K562 (cell line): Measurements from ENCODE around the gene EPDR1. TPM values are rescaled to one million over a fixed set of nuclear protein-coding genes. Genes with fewer than 3 reads are reported as not detected.

ENCODE experiments used
- ATAC-seq: fragments of 200-7000 bp; cut with Tn5 transposase; 3 replicates; pipeline ENCODE4 v1.9.1; 2020; ENCODE audit warnings: moderate library complexity
- BruUV-seq: library from RNA; stranded (reverse); fragments of 400-500 nt; replicated peaks from 2 replicates; lab custom pipeline; 2021; lab: Mats Ljungman, UMichigan
- CTCF ChIA-PET: fragments of 300-600 bp; formaldehyde crosslinking; extraction: SDS; loops from one replicate; lab custom pipeline; 2021; ENCODE audit warnings: low intra/inter-chr PET ratio; lab: Yijun Ruan, JAX
- POLR2A ChIA-PET: fragments of 300-600, 350-650 bp; sonication (Branson Sonifier 250); formaldehyde crosslinking; extraction: SDS; loops from one replicate; lab custom pipeline; 2021; ENCODE audit warnings: antibody characterized with exemption, inconsistent platforms; lab: Yijun Ruan, JAX
- DNase-seq, 4 experiments: peaks; one replicate each; pipeline versions ENCODE4 v3.0.0 to v3.0.0-alpha.2; 2011 to 2018; ENCODE audit warnings: low spot score in 3 of 4, mixed read lengths in 3 of 4; ENCODE audit errors: extremely low read depth in 1 of 4
- FAIRE-seq: peaks from 2 replicates; lab custom pipeline; 2011; peaks lifted over from hg19 to GRCh38; lab: Jason Lieb, UNC
- H2AFZ ChIP-seq: 2 replicates; pipeline ENCODE4 v1.6.0; 2011; ENCODE audit warnings: low read depth, low read length, control low read depth, inconsistent platforms
- H3K27ac ChIP-seq: fragments of 200-600 bp; 3 replicates; pipeline ENCODE4 v1.8.0; 2011; ENCODE audit warnings: low read depth, mild to moderate bottlenecking, control low read depth, inconsistent platforms, low read length, moderate library complexity, mixed read lengths; ENCODE audit errors: extremely low read depth
- H3K27me3 ChIP-seq, 2 experiments: fragments of 300-600 bp in 1 of 2; 2 replicates in 1 of 2; 3 replicates in 1 of 2; pipeline versions ENCODE4 v1.6.0 to v1.8.0; 2011; ENCODE audit warnings: inconsistent platforms in 2 of 2, low read length in 2 of 2, mild to moderate bottlenecking in 1 of 2, mixed read lengths in 1 of 2, moderate library complexity in 1 of 2; ENCODE audit not compliant: control insufficient read depth in 2 of 2, insufficient read depth in 2 of 2
- H3K36me3 ChIP-seq: fragments of 300-600 bp; 3 replicates; pipeline ENCODE4 v1.8.0; 2011; ENCODE audit warnings: mild to moderate bottlenecking, low read length, inconsistent platforms; ENCODE audit not compliant: control insufficient read depth, insufficient read depth
- H3K4me1 ChIP-seq, 2 experiments: fragments of 200-600 bp in 1 of 2; replicated peaks in 1 of 2; 2 replicates in 1 of 2; 3 replicates in 1 of 2; pipeline versions ENCODE4 v1.5.1 to v1.8.0; 2011; ENCODE audit warnings: inconsistent platforms in 2 of 2, low read length in 2 of 2, mild to moderate bottlenecking in 1 of 2, mixed read lengths in 1 of 2, moderate library complexity in 1 of 2; ENCODE audit not compliant: control insufficient read depth in 2 of 2, insufficient read depth in 2 of 2
- H3K4me2 ChIP-seq: 2 replicates; pipeline ENCODE4 v1.6.1; 2011; ENCODE audit warnings: low read length, control low read depth, inconsistent platforms, mixed read lengths; ENCODE audit not compliant: insufficient read depth
- H3K4me3 ChIP-seq: fragments of 200-600 bp; sonication (generic), shearing (Covaris generic); 2 replicates; pipeline ENCODE4 v1.5.1; 2016; ENCODE audit warnings: control low read depth, inconsistent platforms
- H3K79me2 ChIP-seq: fragments of 200-600 bp; 3 replicates; pipeline ENCODE4 v1.8.0; 2011; ENCODE audit warnings: low read length, inconsistent platforms; ENCODE audit not compliant: control insufficient read depth, insufficient read depth
- H3K9ac ChIP-seq, 2 experiments: 2 replicates each; pipeline versions ENCODE4 v1.6.0 to v1.6.1; 2011; ENCODE audit warnings: low read depth in 2 of 2, low read length in 2 of 2, control low read depth in 1 of 2, inconsistent platforms in 1 of 2, mild to moderate bottlenecking in 1 of 2, mixed read lengths in 1 of 2; ENCODE audit not compliant: insufficient read depth in 1 of 2
- H3K9me1 ChIP-seq: one replicate; pipeline ENCODE4 v1.6.0; 2011; ENCODE audit warnings: inconsistent platforms, mild to moderate bottlenecking, low read length, moderate library complexity; ENCODE audit not compliant: control insufficient read depth, insufficient read depth
- H3K9me3 ChIP-seq: replicated peaks from 2 replicates; pipeline ENCODE4 v1.5.1; 2011; ENCODE audit warnings: low read depth, low read length, inconsistent platforms; ENCODE audit not compliant: control insufficient read depth, insufficient read depth
- H4K20me1 ChIP-seq: replicated peaks from 2 replicates; pipeline ENCODE4 v1.6.1; 2011; ENCODE audit warnings: low read length, inconsistent platforms, mixed read lengths; ENCODE audit not compliant: control insufficient read depth, insufficient read depth
- BDP1 ChIP-seq: IDR thresholded peaks from 3 replicates; pipeline ENCODE4 v1.6.1; 2011; ENCODE audit not compliant: insufficient read length, insufficient read depth
- BMI1 ChIP-seq: fragments of 150-350 bp; IDR thresholded peaks from 2 replicates; pipeline ENCODE4 v1.6.1; 2014; ENCODE audit warnings: low read length
- ETV1 ChIP-seq: fragments of 450-650 bp; conservative IDR thresholded peaks from 2 replicates; pipeline ENCODE4 v1.6.1; 2016; ENCODE audit warnings: missing genetic modification characterization, control low read depth, low read depth, missing compliant biosample characterization
- HDGF ChIP-seq: fragments of 450-650 bp; IDR thresholded peaks from 2 replicates; pipeline ENCODE4 v1.6.1; 2016
- LCOR ChIP-seq: sonication (generic); formaldehyde crosslinking; IDR thresholded peaks from 2 replicates; pipeline ENCODE4 v1.8.0; 2022; ENCODE audit warnings: mild to moderate bottlenecking, missing genetic modification reagents
- MEF2A ChIP-seq: IDR thresholded peaks from 2 replicates; pipeline ENCODE4 v1.6.1; 2011; ENCODE audit warnings: low read depth, mild to moderate bottlenecking, low read length, moderate library complexity; ENCODE audit not compliant: control insufficient read depth
- PYGO2 ChIP-seq: fragments of 450-650 bp; IDR thresholded peaks from 2 replicates; pipeline ENCODE4 v1.6.1; 2016; ENCODE audit warnings: mild to moderate bottlenecking, missing genetic modification characterization, moderate library complexity, missing compliant biosample characterization
- SPI1 ChIP-seq: IDR thresholded peaks from 2 replicates; pipeline ENCODE4 v1.6.1; 2011; ENCODE audit warnings: low read depth, low read length, control low read depth, borderline replicate concordance
- TAF9B ChIP-seq: fragments of 450-650 bp; IDR thresholded peaks from 2 replicates; pipeline ENCODE4 v1.6.1; 2018; ENCODE audit warnings: mild to moderate bottlenecking; ENCODE audit not compliant: partially characterized antibody
- TARDBP ChIP-seq: fragments of 450-650 bp; IDR thresholded peaks from 2 replicates; pipeline ENCODE4 v1.6.1; 2016
- TRIM28 ChIP-seq: fragments of 450-650 bp; IDR thresholded peaks from 2 replicates; pipeline ENCODE4 v1.6.1; 2017
- ZNF274 ChIP-seq: IDR thresholded peaks from 2 replicates; pipeline ENCODE4 v1.6.1; 2011; ENCODE audit warnings: low read depth, mild to moderate bottlenecking, low read length, moderate library complexity, borderline replicate concordance
- ZNF561 ChIP-seq: fragments of 450-650 bp; formaldehyde crosslinking; conservative IDR thresholded peaks from 2 replicates; pipeline ENCODE4 v1.4.0; 2020; ENCODE audit warnings: mild to moderate bottlenecking, moderate library complexity
- WGBS: fragments of 100-300 bp; shearing (Covaris generic); methylation state at CpG from one replicate; pipeline ENCODE4 v1.1.6; 2016; ENCODE audit warnings: low coverage, mixed read lengths; ENCODE audit not compliant: insufficient coverage; ENCODE audit errors: missing lambda C conversion rate; 5-methylcytosine and 5-hydroxymethylcytosine counted together
- in situ Hi-C: fragments of 300-500 bp; cut with MboI; formaldehyde crosslinking; loops from 4 replicates; pipeline ENCODE4 v1.15.0; 2018; ENCODE audit warnings: inconsistent platforms, mixed read lengths
- intact Hi-C: fragments of 100-400 bp; cut with micrococcal nuclease; formaldehyde crosslinking; loops from 2 replicates; pipeline ENCODE4 v1.14.2; 2022
- polyA plus RNA-seq, 8 experiments: library from polyadenylated mRNA; depleted of rRNA in 4 of 8; stranded (reverse) in 5 of 8; unstranded in 3 of 8; fragments of >200 nt; fragmentation: Nextera tagmentation in 2 of 8; fragmentation: Illumina TruSeq in 1 of 8; extraction: Ambion mirVana in 2 of 8; extraction: Trizol in 1 of 8; gene quantifications; 2 replicates each; pipeline versions ENCODE4 v1.2.1 to v1.2.3, GENCODE V29; 2011 to 2014; ENCODE audit warnings: inconsistent platforms in 1 of 8, missing spikeins in 1 of 8
- total RNA-seq, 7 experiments: library from RNA; depleted of rRNA in 6 of 7; stranded (reverse); fragments of >200 nt in 6 of 7; fragmentation: Illumina TruSeq in 2 of 7; extraction: Trizol in 2 of 7; gene quantifications; 2 replicates each; pipeline versions ENCODE4 v1.2.1 to v1.2.3, GENCODE V29; 2011 to 2021; ENCODE audit warnings: low replicate concordance in 1 of 7
- TF ChIP-seq, protein P1 (sequence below): fragments of 150-350 bp; conservative IDR thresholded peaks from 2 replicates; pipeline ENCODE4 v1.6.1; 2014; ENCODE audit warnings: low read length
- TF ChIP-seq, protein P2 (sequence below), 2 experiments: fragments of 450-650 bp in 1 of 2; IDR thresholded peaks; 2 replicates each; pipeline ENCODE4 v1.6.1; 2011 to 2017; ENCODE audit warnings: low read depth in 2 of 2, antibody characterized with exemption in 1 of 2, borderline replicate concordance in 1 of 2, low read length in 1 of 2, mild to moderate bottlenecking in 1 of 2, mixed read lengths in 1 of 2; ENCODE audit not compliant: control insufficient read depth in 1 of 2
- TF ChIP-seq, protein P3 (sequence below): fragments of 450-650 bp; IDR thresholded peaks from 2 replicates; pipeline ENCODE4 v1.6.1; 2016

EPDR1 gene
- total and polyA plus RNA-seq, 9 of the 15 experiments (the other 6 are each of a cell fraction or from before 2014, with no cell fraction given) = 0.01 to 0.11 TPM; not detected in 7

DNA sequence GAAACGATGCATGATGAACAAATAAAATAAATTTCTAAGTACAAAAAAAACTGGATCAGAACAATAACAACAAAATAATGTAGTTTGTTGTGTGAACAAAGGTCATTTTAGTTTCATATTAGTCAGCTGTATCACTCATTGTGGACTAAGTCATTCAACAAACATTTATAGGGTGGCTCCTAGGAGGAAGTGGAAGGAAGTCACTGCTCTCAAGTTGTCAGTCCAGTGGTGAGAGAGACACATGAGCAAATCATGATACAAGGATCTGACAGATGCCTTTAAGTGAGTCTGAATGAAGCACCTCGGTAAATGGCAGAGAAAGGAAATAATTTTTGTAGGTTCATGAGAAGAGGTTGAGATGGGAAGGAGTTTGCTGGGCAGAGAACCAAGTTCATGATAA is 56.8 kb downstream of the EPDR1 start:
- POLR2A ChIA-PET = no interaction called here
- no peak for ATAC-seq
- 25% methylated on average over 2 of the region's 2 CpGs for WGBS
- in situ Hi-C loops (no loop called here), intact Hi-C loops (no loop called here)
- H3K27ac ChIP-seq = no peak overlapping the region
- 0 out of 2 replicates have a peak overlapping the region, but pooled peaks have one; percentile 7 for H3K4me2 ChIP-seq
- CTCF ChIA-PET = no interaction called here
- no peak overlapping the region for H3K9ac ChIP-seq
- H3K27me3 ChIP-seq = no peaks in the 10 kb centered on the region
- no TSS peak for BruUV-seq
- no peak overlapping the region for H3K4me3 ChIP-seq
- no peak for FAIRE-seq
- DNase-seq = peak in 1 of 4 experiments; percentile 12
- H3K4me1 ChIP-seq = peaks cover 4 to 30% of the 10 kb centered on the region in 2 experiments; a peak in 4 of 5 replicates
- no peaks in the 10 kb centered on the region for H4K20me1 ChIP-seq
- H3K36me3 ChIP-seq = no peaks in the 10 kb centered on the region
- no peaks in the 10 kb centered on the region for H3K9me3 ChIP-seq
- H2AFZ ChIP-seq = peak overlapping the region; percentile 45
- no peaks in the 10 kb centered on the region for H3K9me1 ChIP-seq
- no peaks in the 10 kb centered on the region for H3K79me2 ChIP-seq
- no peak for TF ChIP-seq TARDBP
- TF ChIP-seq MEF2A = no peak
- no peak for TF ChIP-seq TRIM28
- no peak for TF ChIP-seq LCOR (CRISPR knock-in tag)
- no peak for TF ChIP-seq PYGO2 (tag)
- no peak for TF ChIP-seq TAF9B
- no peak for TF ChIP-seq HDGF
- no peak for TF ChIP-seq BDP1
- TF ChIP-seq, protein P1, sequence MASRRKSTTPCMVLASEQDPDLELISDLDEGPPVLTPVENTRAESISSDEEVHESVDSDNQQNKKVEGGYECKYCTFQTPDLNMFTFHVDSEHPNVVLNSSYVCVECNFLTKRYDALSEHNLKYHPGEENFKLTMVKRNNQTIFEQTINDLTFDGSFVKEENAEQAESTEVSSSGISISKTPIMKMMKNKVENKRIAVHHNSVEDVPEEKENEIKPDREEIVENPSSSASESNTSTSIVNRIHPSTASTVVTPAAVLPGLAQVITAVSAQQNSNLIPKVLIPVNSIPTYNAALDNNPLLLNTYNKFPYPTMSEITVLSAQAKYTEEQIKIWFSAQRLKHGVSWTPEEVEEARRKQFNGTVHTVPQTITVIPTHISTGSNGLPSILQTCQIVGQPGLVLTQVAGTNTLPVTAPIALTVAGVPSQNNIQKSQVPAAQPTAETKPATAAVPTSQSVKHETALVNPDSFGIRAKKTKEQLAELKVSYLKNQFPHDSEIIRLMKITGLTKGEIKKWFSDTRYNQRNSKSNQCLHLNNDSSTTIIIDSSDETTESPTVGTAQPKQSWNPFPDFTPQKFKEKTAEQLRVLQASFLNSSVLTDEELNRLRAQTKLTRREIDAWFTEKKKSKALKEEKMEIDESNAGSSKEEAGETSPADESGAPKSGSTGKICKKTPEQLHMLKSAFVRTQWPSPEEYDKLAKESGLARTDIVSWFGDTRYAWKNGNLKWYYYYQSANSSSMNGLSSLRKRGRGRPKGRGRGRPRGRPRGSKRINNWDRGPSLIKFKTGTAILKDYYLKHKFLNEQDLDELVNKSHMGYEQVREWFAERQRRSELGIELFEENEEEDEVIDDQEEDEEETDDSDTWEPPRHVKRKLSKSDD = no peak
- TF ChIP-seq, protein P2, sequence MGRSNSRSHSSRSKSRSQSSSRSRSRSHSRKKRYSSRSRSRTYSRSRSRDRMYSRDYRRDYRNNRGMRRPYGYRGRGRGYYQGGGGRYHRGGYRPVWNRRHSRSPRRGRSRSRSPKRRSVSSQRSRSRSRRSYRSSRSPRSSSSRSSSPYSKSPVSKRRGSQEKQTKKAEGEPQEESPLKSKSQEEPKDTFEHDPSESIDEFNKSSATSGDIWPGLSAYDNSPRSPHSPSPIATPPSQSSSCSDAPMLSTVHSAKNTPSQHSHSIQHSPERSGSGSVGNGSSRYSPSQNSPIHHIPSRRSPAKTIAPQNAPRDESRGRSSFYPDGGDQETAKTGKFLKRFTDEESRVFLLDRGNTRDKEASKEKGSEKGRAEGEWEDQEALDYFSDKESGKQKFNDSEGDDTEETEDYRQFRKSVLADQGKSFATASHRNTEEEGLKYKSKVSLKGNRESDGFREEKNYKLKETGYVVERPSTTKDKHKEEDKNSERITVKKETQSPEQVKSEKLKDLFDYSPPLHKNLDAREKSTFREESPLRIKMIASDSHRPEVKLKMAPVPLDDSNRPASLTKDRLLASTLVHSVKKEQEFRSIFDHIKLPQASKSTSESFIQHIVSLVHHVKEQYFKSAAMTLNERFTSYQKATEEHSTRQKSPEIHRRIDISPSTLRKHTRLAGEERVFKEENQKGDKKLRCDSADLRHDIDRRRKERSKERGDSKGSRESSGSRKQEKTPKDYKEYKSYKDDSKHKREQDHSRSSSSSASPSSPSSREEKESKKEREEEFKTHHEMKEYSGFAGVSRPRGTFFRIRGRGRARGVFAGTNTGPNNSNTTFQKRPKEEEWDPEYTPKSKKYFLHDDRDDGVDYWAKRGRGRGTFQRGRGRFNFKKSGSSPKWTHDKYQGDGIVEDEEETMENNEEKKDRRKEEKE (IDR thresholded peaks at IDR 0.05; ENCODE audit: borderline replicate concordance in 1 of 2, control insufficient read depth in 1 of 2, low read depth in 2 of 2, low read length in 1 of 2) = no peak
- no peak for TF ChIP-seq ZNF561
- no peak for TF ChIP-seq BMI1
- TF ChIP-seq ETV1 (tag) = 0 out of 2 replicates have a peak, but pooled peaks have one; percentile 24
- no peak for TF ChIP-seq ZNF274
- TF ChIP-seq, protein P3, sequence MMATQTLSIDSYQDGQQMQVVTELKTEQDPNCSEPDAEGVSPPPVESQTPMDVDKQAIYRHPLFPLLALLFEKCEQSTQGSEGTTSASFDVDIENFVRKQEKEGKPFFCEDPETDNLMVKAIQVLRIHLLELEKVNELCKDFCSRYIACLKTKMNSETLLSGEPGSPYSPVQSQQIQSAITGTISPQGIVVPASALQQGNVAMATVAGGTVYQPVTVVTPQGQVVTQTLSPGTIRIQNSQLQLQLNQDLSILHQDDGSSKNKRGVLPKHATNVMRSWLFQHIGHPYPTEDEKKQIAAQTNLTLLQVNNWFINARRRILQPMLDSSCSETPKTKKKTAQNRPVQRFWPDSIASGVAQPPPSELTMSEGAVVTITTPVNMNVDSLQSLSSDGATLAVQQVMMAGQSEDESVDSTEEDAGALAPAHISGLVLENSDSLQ = peak; percentile 19; the same call in 1 of the 2 replicates
- TF ChIP-seq SPI1 = peak; percentile 65
